HPDE6-E6E7 (cell line): ENCODE measurements around the gene ABCA3.
"Not testable (repeated sequence)": the region's sequence is repeated elsewhere in the genome, so short reads cannot be mapped to it uniquely, and the experiment has no call there.

ENCODE experiments used
- DNase-seq: peaks from one replicate; pipeline ENCODE4 v3.0.0; 2011; ENCODE audit warnings: missing footprints; ENCODE audit errors: extremely low spot score

The ABCA3 gene

DNA sequence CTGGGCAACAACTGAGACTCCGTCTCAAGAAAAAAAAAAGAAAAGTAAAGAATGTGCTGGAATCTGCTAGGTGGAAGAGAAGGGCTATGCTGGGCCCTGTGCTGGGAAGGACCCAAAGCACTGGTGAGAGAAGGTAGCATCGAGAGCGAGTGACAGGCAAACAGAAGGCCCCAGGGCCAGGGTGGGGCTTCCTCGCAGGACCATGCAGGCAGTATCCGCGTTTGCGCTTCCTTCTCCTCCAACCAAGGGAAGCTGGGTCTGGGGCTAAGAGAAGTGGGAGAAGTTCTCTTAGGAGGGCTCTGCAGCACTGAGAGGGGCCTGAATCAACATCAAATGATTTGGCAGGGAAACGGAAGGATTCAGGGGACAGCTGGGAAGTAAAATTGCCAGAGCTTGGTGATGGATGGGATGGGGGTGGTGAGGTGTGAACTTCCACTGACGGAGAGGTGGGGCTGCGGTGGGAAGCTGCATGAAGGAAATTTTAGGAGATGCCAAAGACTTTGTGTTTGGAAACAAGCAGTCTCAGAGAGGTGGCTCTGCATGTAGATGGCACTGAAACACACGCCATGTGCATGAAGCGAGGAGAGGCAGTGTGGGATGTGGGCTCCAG, 83.9 kb downstream of the ABCA3 start:
- no peak for DNase-seq

DNA sequence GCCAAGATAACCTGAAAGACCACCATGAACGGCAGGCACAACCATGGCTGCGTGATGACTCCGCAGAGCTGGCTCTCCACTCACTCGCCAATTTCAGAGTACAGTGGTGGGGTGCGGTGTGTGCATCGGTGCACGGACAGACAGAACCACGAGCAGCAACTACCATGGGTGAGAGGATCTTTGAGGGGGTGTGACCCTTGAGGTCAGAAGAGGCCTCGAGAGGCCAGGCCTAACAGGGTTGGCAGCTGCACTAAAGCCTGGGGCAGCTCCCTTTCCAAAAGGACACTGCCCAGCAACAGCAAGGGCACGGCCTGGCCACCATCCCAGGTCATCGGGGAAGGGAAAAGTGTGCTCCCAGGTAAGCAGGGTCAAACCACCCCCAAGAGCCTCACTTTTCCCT, 87.2 kb downstream of the ABCA3 start:
- DNase-seq: no peak

- no peak for DNase-seq
Measured at GRCh38 chr16:2252806-2253148, 87.8 kb downstream of the ABCA3 start.

DNA sequence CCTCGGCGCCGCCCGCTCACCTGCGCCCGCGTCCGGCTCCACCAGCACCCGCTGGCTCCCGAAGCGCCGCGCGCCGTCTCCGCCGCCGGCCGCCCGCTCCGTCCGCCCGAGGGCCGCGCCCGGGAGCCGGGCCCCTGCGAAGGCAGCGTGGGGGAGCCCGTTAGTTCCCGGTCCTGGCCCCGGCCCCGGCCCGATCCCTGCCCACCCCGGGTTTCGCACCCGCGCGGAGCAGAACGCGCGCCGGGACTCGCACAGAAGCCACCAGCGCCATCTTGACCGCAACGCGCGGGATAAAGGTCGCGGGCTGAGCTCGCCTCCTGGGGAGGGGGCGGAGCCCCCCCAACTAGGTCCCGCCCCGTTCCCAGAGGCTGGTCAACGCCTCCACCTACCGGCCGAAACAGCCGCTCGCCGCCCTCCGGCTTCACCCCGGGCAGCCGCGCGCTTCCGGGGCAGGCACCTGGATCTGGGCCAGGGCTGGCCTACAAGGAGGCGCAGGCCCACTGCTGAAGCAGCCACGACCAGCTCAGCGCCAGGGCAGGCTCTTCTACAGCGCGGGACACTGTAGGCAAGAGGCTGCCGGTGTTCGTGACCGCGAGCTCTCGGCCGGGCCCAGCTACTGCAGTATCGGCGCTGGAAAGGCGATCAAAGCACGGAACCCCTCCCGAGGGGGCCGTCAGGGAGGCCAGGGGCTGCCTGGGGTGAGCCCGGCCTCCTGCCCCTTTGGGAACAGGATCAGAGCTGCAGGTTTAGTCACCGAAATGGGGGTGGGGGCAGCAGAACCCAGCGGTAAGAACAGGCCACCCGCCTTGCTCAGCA, 89.0 kb downstream of the ABCA3 start, which contains the start of gene ECI1:
Gene ECI1, minus strand, starts transcription at position 292 of the 816 bp plus-strand sequence. Its CDS starts 21 bp downstream, at position 271.
- DNase-seq: peak; percentile 97

DNA sequence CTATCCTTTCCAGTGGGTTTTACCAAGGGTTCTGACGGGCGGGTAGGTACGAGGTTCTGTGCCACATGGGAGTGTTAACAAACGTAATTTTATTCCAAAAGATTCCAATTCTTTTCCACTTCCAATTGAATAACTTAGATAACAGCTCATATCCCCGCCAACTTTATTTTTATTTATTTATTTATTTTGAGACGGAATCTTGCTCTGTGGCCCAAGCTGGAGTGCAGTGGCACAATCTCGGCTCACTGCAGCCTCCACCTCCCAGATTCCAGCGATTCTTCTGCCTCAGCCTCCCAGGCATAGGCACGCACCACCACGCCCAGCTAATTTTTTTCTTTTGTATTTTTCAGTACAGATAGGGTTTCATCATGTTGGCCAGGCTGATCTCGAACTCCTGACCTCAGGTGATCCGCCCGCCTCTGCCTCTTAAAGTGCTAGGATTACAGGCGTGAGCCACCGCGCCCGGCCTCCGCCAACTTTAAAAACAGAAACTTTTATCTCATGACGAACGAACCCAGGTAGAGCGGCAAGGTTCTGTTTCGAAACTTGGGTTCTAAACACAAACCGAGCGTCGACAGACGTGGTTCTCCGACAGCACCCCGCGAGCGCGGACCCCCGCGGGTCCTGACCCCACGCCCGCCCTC, 89.8 kb downstream of the ABCA3 start:
- DNase-seq: no peak

- DNase-seq: no peak
Measured at GRCh38 chr16:2246301-2246885, 94.1 kb downstream of the ABCA3 start.

DNA sequence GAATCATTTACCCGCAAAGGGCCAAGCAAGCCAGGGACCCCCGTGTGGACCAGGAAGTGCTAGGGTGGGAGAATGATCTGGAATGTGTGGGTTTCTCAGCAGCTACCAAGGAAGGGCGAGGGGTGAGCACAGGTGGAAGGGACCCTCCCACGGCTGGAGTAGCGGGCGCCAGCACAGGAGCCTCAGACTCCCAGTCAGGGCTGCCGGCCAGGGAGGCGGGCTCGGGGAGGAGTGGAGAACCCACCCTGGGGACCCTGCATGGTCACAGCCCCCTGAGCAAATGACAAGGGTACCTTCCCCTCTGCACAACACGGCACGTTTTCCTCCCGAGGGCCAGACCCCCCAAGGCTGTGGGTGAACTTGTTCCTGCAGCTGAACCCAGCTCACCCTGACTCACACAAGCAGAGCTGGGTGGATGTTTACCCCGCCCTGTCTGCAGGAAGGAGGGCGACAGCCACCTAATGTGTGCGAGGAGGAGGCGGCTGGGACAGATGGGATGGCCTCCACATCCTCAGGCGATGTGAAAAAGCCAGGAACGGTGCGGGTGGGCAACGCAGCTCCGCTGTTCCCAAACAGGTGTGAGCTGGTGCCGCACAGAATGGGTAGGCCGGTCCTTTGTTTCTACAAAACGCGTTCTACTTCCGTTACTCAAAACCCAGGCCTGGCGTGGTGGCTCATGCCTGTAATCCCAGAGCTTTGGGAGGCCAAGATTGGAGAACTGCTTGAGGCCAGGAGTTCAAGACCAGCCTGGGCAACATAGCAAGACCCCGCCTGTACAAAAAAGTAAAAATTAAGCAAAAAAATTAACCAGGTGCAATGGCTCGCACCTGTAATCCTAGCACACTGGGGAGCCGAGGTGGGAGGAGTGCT, 95.4 kb downstream of the ABCA3 start:
- DNase-seq: no peak

GRCh38 chr16:2244301-2244700, 96.2 kb downstream of the ABCA3 start:
- DNase-seq: no peak

GRCh38 chr16:2243781-2244180, 96.7 kb downstream of the ABCA3 start:
- no peak for DNase-seq

DNA sequence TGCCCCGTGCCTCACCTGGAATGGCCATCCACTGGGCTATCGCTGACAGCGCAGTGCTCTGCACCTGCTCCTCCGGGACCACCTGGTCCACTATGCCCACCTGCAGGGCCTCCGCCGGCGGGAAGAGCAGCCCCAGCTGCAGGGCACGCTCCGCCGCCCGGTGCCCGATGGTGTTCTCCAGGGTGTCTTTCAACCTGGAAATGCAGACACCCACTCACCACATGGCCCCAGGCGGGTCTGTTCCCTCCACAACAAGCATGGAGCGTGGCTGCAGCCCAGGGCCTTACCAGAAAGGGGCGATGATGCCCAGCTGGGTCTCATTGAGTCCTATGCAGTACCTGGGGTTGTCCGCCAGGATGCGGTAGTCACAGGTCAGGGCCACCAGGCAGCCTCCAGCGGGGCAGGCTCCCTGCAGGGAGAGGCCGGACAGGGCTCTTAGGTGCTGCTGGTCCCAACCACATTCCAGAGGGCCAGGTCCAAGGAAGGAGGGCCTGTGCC, 97.4 kb downstream of the ABCA3 start:
- DNase-seq: no peak

- no peak for DNase-seq
Measured at GRCh38 chr16:2242598-2242997, 97.9 kb downstream of the ABCA3 start.

GRCh38 chr16:2240331-2240730, 100.2 kb downstream of the ABCA3 start:
- DNase-seq: not testable (repeated sequence)

GRCh38 chr16:2238838-2239675, 101.5 kb downstream of the ABCA3 start:
- DNase-seq: no peak

DNA sequence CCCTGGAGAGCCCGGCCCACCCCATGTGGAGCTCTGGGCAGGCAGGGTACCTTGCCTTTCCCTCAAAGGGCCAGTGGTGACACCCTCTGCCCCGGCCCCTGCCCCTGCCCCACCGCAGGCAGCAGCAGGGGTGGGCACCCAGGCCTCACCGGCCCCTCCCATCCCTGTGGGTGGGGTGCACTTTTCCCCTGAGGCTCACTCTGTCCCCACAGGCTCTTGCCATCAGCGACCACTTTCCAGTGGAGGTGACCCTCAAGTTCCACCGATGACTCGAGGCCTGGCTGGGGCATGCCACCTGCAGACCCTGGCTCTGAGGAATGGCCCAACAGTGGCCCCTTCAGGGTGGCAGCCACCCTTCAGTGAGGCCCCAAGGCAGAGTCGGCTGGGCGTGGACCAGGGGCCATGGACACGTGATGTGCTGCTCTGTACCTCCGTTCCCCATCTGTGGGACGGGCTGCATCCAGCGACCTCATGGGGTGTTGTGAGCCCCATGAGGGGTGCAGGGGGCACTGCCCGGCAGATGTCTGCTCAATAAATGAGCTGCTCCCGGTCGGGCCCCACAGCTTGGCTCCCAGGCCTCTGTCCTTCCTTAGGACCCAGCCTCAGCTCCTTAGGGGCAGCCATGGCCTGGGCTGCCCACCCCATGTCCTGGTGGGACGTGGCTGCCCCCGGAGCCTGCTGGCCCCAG, 102.2 kb downstream of the ABCA3 start:
- no peak for DNase-seq

DNA sequence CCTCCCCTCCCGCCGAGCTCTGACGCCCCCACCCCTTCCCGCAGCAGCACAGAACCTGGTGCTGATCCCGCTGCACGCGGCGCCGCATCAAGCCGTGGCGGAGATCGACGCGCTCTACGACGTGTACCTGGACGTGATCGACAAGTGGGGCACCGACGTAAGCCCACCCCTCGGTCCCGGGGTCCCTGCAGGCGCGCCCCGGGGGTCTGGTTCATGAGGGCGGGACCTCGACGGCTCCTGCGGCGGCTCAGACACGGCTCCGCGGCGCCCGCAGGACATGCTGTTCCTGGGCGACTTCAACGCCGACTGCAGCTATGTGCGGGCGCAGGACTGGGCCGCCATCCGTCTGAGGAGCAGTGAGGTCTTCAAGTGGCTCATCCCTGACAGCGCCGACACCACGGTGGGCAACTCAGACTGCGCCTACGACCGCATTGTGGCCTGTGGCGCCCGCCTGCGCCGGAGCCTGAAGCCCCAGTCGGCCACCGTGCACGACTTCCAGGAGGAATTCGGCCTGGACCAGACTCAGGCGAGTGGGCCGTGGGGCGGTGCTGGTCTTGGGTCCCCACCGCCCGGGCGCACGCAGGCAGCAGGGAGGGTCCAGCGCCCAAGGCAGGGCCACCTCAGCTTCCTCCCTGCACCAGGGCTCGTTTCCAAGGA, 102.9 kb downstream of the ABCA3 start:
- no peak for DNase-seq

DNA sequence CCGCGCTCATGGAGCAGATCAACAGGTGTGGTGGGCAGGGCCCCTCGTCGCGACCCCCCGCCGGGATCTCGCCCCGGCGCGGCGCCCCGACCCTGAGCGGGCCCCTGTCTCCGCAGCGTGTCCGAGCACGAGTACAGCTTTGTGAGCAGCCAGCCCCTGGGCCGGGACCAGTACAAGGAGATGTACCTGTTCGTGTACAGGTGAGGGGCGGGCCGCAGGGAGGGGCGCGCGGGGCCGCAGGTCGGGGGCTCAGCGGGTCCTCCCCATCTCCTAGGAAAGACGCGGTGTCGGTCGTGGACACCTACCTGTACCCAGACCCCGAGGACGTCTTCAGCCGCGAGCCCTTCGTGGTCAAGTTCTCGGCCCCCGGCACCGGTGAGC, 103.4 kb downstream of the ABCA3 start:
- no peak for DNase-seq

- no peak for DNase-seq
Measured at GRCh38 chr16:2236337-2237101, 104.0 kb downstream of the ABCA3 start, which contains the start of gene DNASE1L2. Gene DNASE1L2, plus strand, starts transcription at chr16:2236444. Its CDS starts 373 bp downstream, at chr16:2236817.

GRCh38 chr16:2235695-2236336, 104.7 kb downstream of the ABCA3 start:
- no peak for DNase-seq
